ENCODE results near the gene CCDC15. TPM values are rescaled to one million over a fixed set of nuclear protein-coding genes. Genes with fewer than 3 reads are reported as not detected.

CCDC15 gene
- total and polyA plus RNA-seq, 2 of the 4 experiments (the other 2 are of a cell fraction), result 1.1 to 2.0 TPM

DNA sequence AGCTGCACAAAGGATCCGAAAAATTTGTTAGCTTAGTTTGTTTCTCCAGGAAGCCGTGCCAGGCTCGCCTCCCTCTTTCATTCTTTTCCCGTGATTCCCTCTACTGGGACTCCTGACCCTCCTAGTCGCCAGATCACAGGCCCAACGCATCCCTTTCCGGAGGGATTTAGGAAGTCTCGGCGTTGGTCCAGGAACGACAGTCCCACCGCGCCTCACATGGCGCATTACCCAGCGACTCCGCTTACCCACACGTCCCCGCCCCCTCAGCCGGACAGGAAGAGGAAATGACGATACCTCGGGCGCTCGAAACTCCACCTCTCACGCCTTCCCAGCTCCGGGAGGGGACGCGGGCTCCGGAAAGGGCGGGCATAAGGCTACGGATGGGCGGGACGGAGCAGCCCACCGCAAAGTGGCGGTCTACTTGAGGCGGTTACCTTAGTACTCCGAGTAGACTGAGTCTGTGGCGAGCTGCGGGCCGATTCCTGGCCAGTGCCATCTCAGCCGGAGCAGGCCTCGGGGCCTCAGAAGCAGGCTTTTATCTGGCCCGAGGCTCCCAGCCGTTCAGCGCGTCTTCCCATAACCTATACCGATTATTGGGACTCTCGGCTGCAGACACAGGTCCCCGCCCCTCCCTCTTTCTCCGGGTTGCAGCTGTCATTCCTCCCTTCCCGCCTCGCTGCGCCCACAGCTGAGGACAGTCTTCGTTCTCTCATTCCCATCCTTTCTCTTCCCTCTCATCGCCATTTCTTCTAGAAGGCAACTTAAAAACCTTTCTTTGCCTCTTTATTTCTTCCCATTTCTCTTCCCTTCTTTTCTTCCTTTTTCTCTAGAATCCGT, at the start of gene CCDC15 (continued):
- TF ChIP-seq NFE2L2 (IDR thresholded peaks at IDR 0.05; ENCODE audit: low read depth, low read length), result no peak
- TF ChIP-seq MAFK (IDR thresholded peaks at IDR 0.05; ENCODE audit: low read depth, low read length), result no peak
- TF ChIP-seq RFX5 (IDR thresholded peaks at IDR 0.05; ENCODE audit: low read depth, low read length), result no peak
- no peak for TF ChIP-seq RCOR1 (IDR thresholded peaks at IDR 0.05; ENCODE audit: insufficient replicate concordance, low read length)
- peak; percentile 69; the same call in 1 of the 2 replicates for TF ChIP-seq USF2 (IDR thresholded peaks at IDR 0.05; ENCODE audit: low read depth, low read length)
- peak; percentile 5; the same call in 1 of the 2 replicates for TF ChIP-seq RAD21 (IDR thresholded peaks at IDR 0.05; ENCODE audit: low read length)
- peak; percentile 80; the same call in 1 of the 2 replicates for TF ChIP-seq MAZ (IDR thresholded peaks at IDR 0.05; ENCODE audit: borderline replicate concordance, low read depth, low read length)
- TF ChIP-seq CHD1 (IDR thresholded peaks at IDR 0.05; ENCODE audit: low read depth, low read length), result no peak
- peak; percentile 91; the same call in 1 of the 2 replicates for TF ChIP-seq MXI1 (IDR thresholded peaks at IDR 0.05; ENCODE audit: borderline replicate concordance, low read depth, low read length)

Data from IMR-90 (cell line).